ENCODE results near the gene DDA1. TPM values are rescaled to one million over a fixed set of nuclear protein-coding genes. Genes with fewer than 3 reads are reported as not detected.

Gene DDA1
- total and polyA plus RNA-seq, 9 of the 15 experiments (the other 6 are each of a cell fraction or from before 2014, with no cell fraction given) = 1.4 to 83.8 (median 33.8) TPM

GRCh38 chr19:17336872-17337674, 27.7 kb downstream of the DDA1 start, which contains the start of gene GTPBP3 (continued):
- TF ChIP-seq, protein P1, sequence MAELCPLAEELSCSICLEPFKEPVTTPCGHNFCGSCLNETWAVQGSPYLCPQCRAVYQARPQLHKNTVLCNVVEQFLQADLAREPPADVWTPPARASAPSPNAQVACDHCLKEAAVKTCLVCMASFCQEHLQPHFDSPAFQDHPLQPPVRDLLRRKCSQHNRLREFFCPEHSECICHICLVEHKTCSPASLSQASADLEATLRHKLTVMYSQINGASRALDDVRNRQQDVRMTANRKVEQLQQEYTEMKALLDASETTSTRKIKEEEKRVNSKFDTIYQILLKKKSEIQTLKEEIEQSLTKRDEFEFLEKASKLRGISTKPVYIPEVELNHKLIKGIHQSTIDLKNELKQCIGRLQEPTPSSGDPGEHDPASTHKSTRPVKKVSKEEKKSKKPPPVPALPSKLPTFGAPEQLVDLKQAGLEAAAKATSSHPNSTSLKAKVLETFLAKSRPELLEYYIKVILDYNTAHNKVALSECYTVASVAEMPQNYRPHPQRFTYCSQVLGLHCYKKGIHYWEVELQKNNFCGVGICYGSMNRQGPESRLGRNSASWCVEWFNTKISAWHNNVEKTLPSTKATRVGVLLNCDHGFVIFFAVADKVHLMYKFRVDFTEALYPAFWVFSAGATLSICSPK (IDR thresholded peaks at IDR 0.05; ENCODE audit: borderline replicate concordance) = peak; percentile 90; the same call in 1 of the 2 replicates
- TF ChIP-seq SMC3 (conservative IDR thresholded peaks at IDR 0.05; ENCODE audit: insufficient read depth, low read depth, low read length) = peak; percentile 11; the same call in 1 of the 2 replicates
- peak; percentile 97 for TF ChIP-seq NFRKB (IDR thresholded peaks at IDR 0.05; ENCODE audit: low read depth)
- TF ChIP-seq GMEB1 (CRISPR knock-in tag; IDR thresholded peaks at IDR 0.05) = peak; percentile 62; the same call in 1 of the 2 replicates
- no peak for TF ChIP-seq CBX5 (IDR thresholded peaks at IDR 0.05; ENCODE audit: borderline replicate concordance, low read depth)
- TF ChIP-seq PYGO2 (tag; IDR thresholded peaks at IDR 0.05) = no peak
- TF ChIP-seq POLR2B (IDR thresholded peaks at IDR 0.05; ENCODE audit: low read depth, partially characterized antibody) = peak; percentile 83
- TF ChIP-seq HLTF (IDR thresholded peaks at IDR 0.05) = peak; percentile 86
- TF ChIP-seq ZNF696 (CRISPR knock-in tag; conservative IDR thresholded peaks at IDR 0.05) = no peak
- TF ChIP-seq ZNF668 (CRISPR knock-in tag; IDR thresholded peaks at IDR 0.05) = no peak
- TF ChIP-seq ZNF311 (CRISPR knock-in tag; IDR thresholded peaks at IDR 0.05) = no peak
- peak; percentile 61; the same call in 1 of the 2 replicates for TF ChIP-seq RUNX1 (IDR thresholded peaks at IDR 0.05; ENCODE audit: low read depth)
- TF ChIP-seq MCM3 (IDR thresholded peaks at IDR 0.05) = no peak
- TF ChIP-seq LEF1 (IDR thresholded peaks at IDR 0.05) = peak; percentile 70
- TF ChIP-seq ZKSCAN3 (CRISPR knock-in tag; IDR thresholded peaks at IDR 0.05) = no peak
- TF ChIP-seq CREBBP (IDR thresholded peaks at IDR 0.05; ENCODE audit: low read depth, low read length) = no peak
- TF ChIP-seq HSF4 (CRISPR knock-in tag; IDR thresholded peaks at IDR 0.05; ENCODE audit: borderline replicate concordance) = no peak
- TF ChIP-seq ZFP91 (CRISPR knock-in tag; IDR thresholded peaks at IDR 0.05) = no peak
- TF ChIP-seq ZNF165 (CRISPR knock-in tag; IDR thresholded peaks at IDR 0.05; ENCODE audit: borderline replicate concordance) = 0 out of 2 replicates have a peak, but pooled peaks have one; percentile 49
- TF ChIP-seq, protein P2, sequence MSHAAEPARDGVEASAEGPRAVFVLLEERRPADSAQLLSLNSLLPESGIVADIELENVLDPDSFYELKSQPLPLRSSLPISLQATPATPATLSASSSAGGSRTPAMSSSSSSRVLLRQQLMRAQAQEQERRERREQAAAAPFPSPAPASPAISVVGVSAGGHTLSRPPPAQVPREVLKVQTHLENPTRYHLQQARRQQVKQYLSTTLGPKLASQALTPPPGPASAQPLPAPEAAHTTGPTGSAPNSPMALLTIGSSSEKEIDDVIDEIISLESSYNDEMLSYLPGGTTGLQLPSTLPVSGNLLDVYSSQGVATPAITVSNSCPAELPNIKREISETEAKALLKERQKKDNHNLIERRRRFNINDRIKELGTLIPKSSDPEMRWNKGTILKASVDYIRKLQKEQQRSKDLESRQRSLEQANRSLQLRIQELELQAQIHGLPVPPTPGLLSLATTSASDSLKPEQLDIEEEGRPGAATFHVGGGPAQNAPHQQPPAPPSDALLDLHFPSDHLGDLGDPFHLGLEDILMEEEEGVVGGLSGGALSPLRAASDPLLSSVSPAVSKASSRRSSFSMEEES (CRISPR knock-in tag; IDR thresholded peaks at IDR 0.05) = no peak
- peak; percentile 77 for TF ChIP-seq MEIS2 (IDR thresholded peaks at IDR 0.05; ENCODE audit: partially characterized antibody)
- TF ChIP-seq NFATC3 (IDR thresholded peaks at IDR 0.05) = no peak; the same call in none of the 2 replicates
- no peak for TF ChIP-seq NR2F6 (CRISPR knock-in tag; IDR thresholded peaks at IDR 0.05)
- TF ChIP-seq FOXP1 (CRISPR knock-in tag; IDR thresholded peaks at IDR 0.05) = 0 out of 2 replicates have a peak, but pooled peaks have one; percentile 26

Data from K562 (cell line).